ENCODE results near the gene BMP2.

The BMP2 gene

GRCh38 chr20:6784210-6784631 lies 16.7 kb downstream of the BMP2 start:
- no peaks in the 10 kb centered on the region for H3K36me3 ChIP-seq (ENCODE audit: insufficient read depth, low read length)
- H3K9me3 ChIP-seq (ENCODE audit: control insufficient read depth, insufficient read depth, low read length) = no peaks in the 10 kb centered on the region
- H3K9ac ChIP-seq (ENCODE audit: low read depth, low read length) = no peak overlapping the region
- no peaks in the 10 kb centered on the region; the same call in 1 of the 2 replicates for H3K4me1 ChIP-seq (ENCODE audit: insufficient read depth, low read length)

- no peak overlapping the region for H3K9ac ChIP-seq (ENCODE audit: low read depth, low read length)
- no peaks in the 10 kb centered on the region for H3K9me3 ChIP-seq (ENCODE audit: control insufficient read depth, insufficient read depth, low read length)
- no peaks in the 10 kb centered on the region for H3K36me3 ChIP-seq (ENCODE audit: insufficient read depth, low read length)
- no peaks in the 10 kb centered on the region; the same call in 1 of the 2 replicates for H3K4me1 ChIP-seq (ENCODE audit: insufficient read depth, low read length)
These were observed 17.3 kb downstream of the BMP2 start for GRCh38 chr20:6784767-6785166.

GRCh38 chr20:6786548-6786947 lies 19.1 kb downstream of the BMP2 start:
- Histone ChIP-seq H3K9ac (ENCODE audit: low read depth, low read length) (no peak overlapping the region), H3K4me1 (ENCODE audit: insufficient read depth, low read length) (no peaks in the 10 kb centered on the region; the same call in 1 of the 2 replicates), H3K9me3 (ENCODE audit: control insufficient read depth, insufficient read depth, low read length) (no peaks in the 10 kb centered on the region), H3K36me3 (ENCODE audit: insufficient read depth, low read length) (no peaks in the 10 kb centered on the region)

- Histone ChIP-seq H3K9ac (ENCODE audit: low read depth, low read length) (no peak overlapping the region), H3K4me1 (ENCODE audit: insufficient read depth, low read length) (no peaks in the 10 kb centered on the region), H3K36me3 (ENCODE audit: insufficient read depth, low read length) (no peaks in the 10 kb centered on the region), H3K9me3 (ENCODE audit: control insufficient read depth, insufficient read depth, low read length) (no peaks in the 10 kb centered on the region; the same call in 1 of the 2 replicates)
These were observed 25.3 kb downstream of the BMP2 start for GRCh38 chr20:6792789-6793188.

GRCh38 chr20:6802227-6802626 lies 34.7 kb downstream of the BMP2 start:
- no peaks in the 10 kb centered on the region for H3K36me3 ChIP-seq (ENCODE audit: insufficient read depth, low read length)
- H3K9ac ChIP-seq (ENCODE audit: low read depth, low read length) = no peak overlapping the region
- H3K4me1 ChIP-seq (ENCODE audit: insufficient read depth, low read length) = no peaks in the 10 kb centered on the region
- no peaks in the 10 kb centered on the region; the same call in 1 of the 2 replicates for H3K9me3 ChIP-seq (ENCODE audit: control insufficient read depth, insufficient read depth, low read length)

- Histone ChIP-seq H3K9me3 (ENCODE audit: control insufficient read depth, insufficient read depth, low read length) (no peaks in the 10 kb centered on the region; the same call in 1 of the 2 replicates), H3K9ac (ENCODE audit: low read depth, low read length) (no peak overlapping the region), H3K4me1 (ENCODE audit: insufficient read depth, low read length) (no peaks in the 10 kb centered on the region), H3K36me3 (ENCODE audit: insufficient read depth, low read length) (no peaks in the 10 kb centered on the region)
These were observed 38.8 kb downstream of the BMP2 start for GRCh38 chr20:6806275-6806674.

GRCh38 chr20:6811262-6812035 lies 44.0 kb downstream of the BMP2 start:
- Histone ChIP-seq H3K9ac (ENCODE audit: low read depth, low read length) (no peak overlapping the region), H3K9me3 (ENCODE audit: control insufficient read depth, insufficient read depth, low read length) (no peaks in the 10 kb centered on the region), H3K4me1 (ENCODE audit: insufficient read depth, low read length) (peaks cover 11% of the 10 kb centered on the region), H3K36me3 (ENCODE audit: insufficient read depth, low read length) (no peaks in the 10 kb centered on the region)

- no peaks in the 10 kb centered on the region for H3K36me3 ChIP-seq (ENCODE audit: insufficient read depth, low read length)
- peaks cover 11% of the 10 kb centered on the region for H3K4me1 ChIP-seq (ENCODE audit: insufficient read depth, low read length)
- H3K9ac ChIP-seq (ENCODE audit: low read depth, low read length) = no peak overlapping the region
- H3K9me3 ChIP-seq (ENCODE audit: control insufficient read depth, insufficient read depth, low read length) = no peaks in the 10 kb centered on the region
These were observed 45.0 kb downstream of the BMP2 start for GRCh38 chr20:6812530-6812929.

- Histone ChIP-seq H3K36me3 (ENCODE audit: insufficient read depth, low read length) (no peaks in the 10 kb centered on the region), H3K4me1 (ENCODE audit: insufficient read depth, low read length) (peaks cover 11% of the 10 kb centered on the region), H3K9ac (ENCODE audit: low read depth, low read length) (no peak overlapping the region), H3K9me3 (ENCODE audit: control insufficient read depth, insufficient read depth, low read length) (no peaks in the 10 kb centered on the region)
These were observed 47.5 kb downstream of the BMP2 start for GRCh38 chr20:6814945-6815344.

- no peaks in the 10 kb centered on the region for H3K36me3 ChIP-seq (ENCODE audit: insufficient read depth, low read length)
- peaks cover 11% of the 10 kb centered on the region for H3K4me1 ChIP-seq (ENCODE audit: insufficient read depth, low read length)
- H3K9me3 ChIP-seq (ENCODE audit: control insufficient read depth, insufficient read depth, low read length) = no peaks in the 10 kb centered on the region
- H3K9ac ChIP-seq (ENCODE audit: low read depth, low read length) = no peak overlapping the region
These were observed 50.7 kb downstream of the BMP2 start for GRCh38 chr20:6818033-6818808.

- no peaks in the 10 kb centered on the region for H3K36me3 ChIP-seq (ENCODE audit: insufficient read depth, low read length)
- H3K9me3 ChIP-seq (ENCODE audit: control insufficient read depth, insufficient read depth, low read length) = no peaks in the 10 kb centered on the region
- peaks cover 3% of the 10 kb centered on the region for H3K4me1 ChIP-seq (ENCODE audit: insufficient read depth, low read length)
- H3K9ac ChIP-seq (ENCODE audit: low read depth, low read length) = no peak overlapping the region
These were observed 52.1 kb downstream of the BMP2 start for GRCh38 chr20:6819599-6819998.

- no peak overlapping the region for H3K9ac ChIP-seq (ENCODE audit: low read depth, low read length)
- H3K9me3 ChIP-seq (ENCODE audit: control insufficient read depth, insufficient read depth, low read length) = no peaks in the 10 kb centered on the region
- H3K36me3 ChIP-seq (ENCODE audit: insufficient read depth, low read length) = no peaks in the 10 kb centered on the region
- H3K4me1 ChIP-seq (ENCODE audit: insufficient read depth, low read length) = peaks cover 6% of the 10 kb centered on the region; the same call in 1 of the 2 replicates
These were observed 56.9 kb downstream of the BMP2 start for GRCh38 chr20:6824401-6824800.

GRCh38 chr20:6827472-6827871 lies 60.0 kb downstream of the BMP2 start:
- Histone ChIP-seq H3K4me1 (ENCODE audit: insufficient read depth, low read length) (peaks cover 8% of the 10 kb centered on the region; the same call in 1 of the 2 replicates), H3K9ac (ENCODE audit: low read depth, low read length) (no peak overlapping the region), H3K9me3 (ENCODE audit: control insufficient read depth, insufficient read depth, low read length) (no peaks in the 10 kb centered on the region), H3K36me3 (ENCODE audit: insufficient read depth, low read length) (no peaks in the 10 kb centered on the region)

GRCh38 chr20:6828794-6829423 lies 61.4 kb downstream of the BMP2 start:
- H3K4me1 ChIP-seq (ENCODE audit: insufficient read depth, low read length) = peaks cover 8% of the 10 kb centered on the region; the same call in 1 of the 2 replicates
- H3K9me3 ChIP-seq (ENCODE audit: control insufficient read depth, insufficient read depth, low read length) = no peaks in the 10 kb centered on the region
- no peak overlapping the region for H3K9ac ChIP-seq (ENCODE audit: low read depth, low read length)
- no peaks in the 10 kb centered on the region for H3K36me3 ChIP-seq (ENCODE audit: insufficient read depth, low read length)
